Stomach (tissue), 4 donors: ENCODE data around the gene CMYA5.

Experiments
- POLR2A ChIP-seq, 4 donors: fragments of 450-650 bp; IDR thresholded peaks; one replicate each; pipeline ENCODE4 v1.6.1; 2016; ENCODE audit warnings: antibody characterized with exemption in 4 of 4, control low read depth in 2 of 4, mild to moderate bottlenecking in 1 of 4, moderate library complexity in 1 of 4
- TF ChIP-seq, protein P1 (sequence below), 7 experiments: fragments of 450-650 bp in 4 of 7; fragments of 200-600 bp in 3 of 7; sonication (generic) in 3 of 7; IDR thresholded peaks; one replicate each; pipeline ENCODE4 v1.5.1; 2016 to 2019; ENCODE audit warnings: antibody characterized with exemption in 7 of 7, control low read depth in 2 of 7, mild to moderate bottlenecking in 1 of 7

DNA sequence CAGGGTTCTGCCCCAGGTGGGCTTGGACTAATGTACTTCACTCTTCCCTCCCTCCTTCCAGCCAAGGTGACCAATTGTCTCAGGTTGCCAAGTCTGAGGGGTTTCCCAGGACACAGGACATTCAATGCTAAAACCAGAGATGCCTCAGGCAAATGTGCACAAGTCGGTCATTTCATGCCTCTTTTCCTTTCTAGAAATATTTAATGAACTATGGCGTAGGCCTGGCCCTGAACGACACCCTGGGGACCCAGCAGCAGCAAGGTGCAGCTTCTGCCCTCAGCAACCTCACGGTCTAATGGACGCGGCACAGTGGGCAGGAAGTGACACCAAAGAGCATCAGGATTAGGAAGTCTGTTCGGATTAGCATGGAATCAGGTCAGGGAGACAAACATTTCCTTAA lies 153.4 kb downstream of the CMYA5 start:
- no peak for TF ChIP-seq POLR2A (IDR thresholded peaks at IDR 0.05)
- TF ChIP-seq, protein P1, sequence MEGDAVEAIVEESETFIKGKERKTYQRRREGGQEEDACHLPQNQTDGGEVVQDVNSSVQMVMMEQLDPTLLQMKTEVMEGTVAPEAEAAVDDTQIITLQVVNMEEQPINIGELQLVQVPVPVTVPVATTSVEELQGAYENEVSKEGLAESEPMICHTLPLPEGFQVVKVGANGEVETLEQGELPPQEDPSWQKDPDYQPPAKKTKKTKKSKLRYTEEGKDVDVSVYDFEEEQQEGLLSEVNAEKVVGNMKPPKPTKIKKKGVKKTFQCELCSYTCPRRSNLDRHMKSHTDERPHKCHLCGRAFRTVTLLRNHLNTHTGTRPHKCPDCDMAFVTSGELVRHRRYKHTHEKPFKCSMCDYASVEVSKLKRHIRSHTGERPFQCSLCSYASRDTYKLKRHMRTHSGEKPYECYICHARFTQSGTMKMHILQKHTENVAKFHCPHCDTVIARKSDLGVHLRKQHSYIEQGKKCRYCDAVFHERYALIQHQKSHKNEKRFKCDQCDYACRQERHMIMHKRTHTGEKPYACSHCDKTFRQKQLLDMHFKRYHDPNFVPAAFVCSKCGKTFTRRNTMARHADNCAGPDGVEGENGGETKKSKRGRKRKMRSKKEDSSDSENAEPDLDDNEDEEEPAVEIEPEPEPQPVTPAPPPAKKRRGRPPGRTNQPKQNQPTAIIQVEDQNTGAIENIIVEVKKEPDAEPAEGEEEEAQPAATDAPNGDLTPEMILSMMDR (IDR thresholded peaks at IDR 0.05): no peak
